IPS-NIHi7 (cell line): Measurements from ENCODE around the gene COX6A2.
"Not testable (repeated sequence)": the region's sequence is repeated elsewhere in the genome, so short reads cannot be mapped to it uniquely, and the experiment has no call there.

Experiments used
- DNase-seq: peaks from one replicate; pipeline ENCODE4 v3.0.0; 2012; ENCODE audit warnings: mixed read lengths; ENCODE audit errors: extremely low spot score

The COX6A2 gene

GRCh38 chr16:31438414-31438813 is 10.3 kb upstream of the COX6A2 start:
- no peak for DNase-seq

GRCh38 chr16:31436221-31437045 is 8.3 kb upstream of the COX6A2 start:
- no peak for DNase-seq

- DNase-seq, result peak; percentile 14
Observed at GRCh38 chr16:31435341-31436220, 7.4 kb upstream of the COX6A2 start.

GRCh38 chr16:31430380-31431052 is 2.4 kb upstream of the COX6A2 start:
- DNase-seq, result peak; percentile 22

DNA sequence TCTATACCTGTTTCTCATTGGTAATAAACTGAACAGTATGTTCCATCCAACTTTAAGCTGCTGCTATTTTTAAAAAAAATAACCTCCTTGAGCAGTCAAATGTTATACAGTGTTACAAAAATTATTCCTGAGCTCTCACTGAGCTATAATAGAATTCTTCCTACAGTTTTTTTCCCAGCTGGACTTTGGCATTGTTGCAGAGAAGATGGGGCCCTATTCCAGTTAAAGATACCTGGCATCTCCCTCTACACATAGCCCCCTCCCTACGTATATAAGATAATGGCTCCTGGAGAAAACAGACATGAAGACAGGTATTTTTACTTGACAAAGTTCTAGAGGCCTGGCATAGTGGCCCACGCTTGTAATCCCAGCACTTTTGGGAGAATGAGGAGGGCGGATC is 1.6 kb upstream of the COX6A2 start:
- DNase-seq, result no peak

- no peak for DNase-seq
Observed at GRCh38 chr16:31429314-31429713, 1.2 kb upstream of the COX6A2 start.

GRCh38 chr16:31428638-31429247 is 583 bp upstream of the COX6A2 start:
- DNase-seq, result no peak

GRCh38 chr16:31427441-31428278 is 500 bp downstream of the COX6A2 start:
- DNase-seq, result peak; percentile 62

DNA sequence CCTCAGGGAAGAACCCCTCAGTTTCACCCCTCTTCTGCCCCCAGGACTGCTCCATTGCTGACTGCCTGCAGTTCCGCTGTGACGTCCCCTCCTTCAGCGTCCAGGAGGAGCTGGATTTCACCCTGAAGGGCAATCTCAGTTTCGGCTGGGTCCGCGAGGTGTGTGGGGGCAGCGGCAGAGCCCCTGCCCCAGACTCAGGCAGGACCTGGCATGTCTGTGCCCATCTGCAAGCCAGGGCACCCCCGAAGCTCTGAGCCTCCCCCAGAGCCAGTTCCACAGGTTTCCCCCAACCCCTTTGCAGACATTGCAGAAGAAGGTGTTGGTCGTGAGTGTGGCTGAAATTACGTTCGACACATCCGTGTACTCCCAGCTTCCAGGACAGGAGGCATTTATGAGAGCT is 4.4 kb downstream of the COX6A2 start:
- no peak for DNase-seq

DNA sequence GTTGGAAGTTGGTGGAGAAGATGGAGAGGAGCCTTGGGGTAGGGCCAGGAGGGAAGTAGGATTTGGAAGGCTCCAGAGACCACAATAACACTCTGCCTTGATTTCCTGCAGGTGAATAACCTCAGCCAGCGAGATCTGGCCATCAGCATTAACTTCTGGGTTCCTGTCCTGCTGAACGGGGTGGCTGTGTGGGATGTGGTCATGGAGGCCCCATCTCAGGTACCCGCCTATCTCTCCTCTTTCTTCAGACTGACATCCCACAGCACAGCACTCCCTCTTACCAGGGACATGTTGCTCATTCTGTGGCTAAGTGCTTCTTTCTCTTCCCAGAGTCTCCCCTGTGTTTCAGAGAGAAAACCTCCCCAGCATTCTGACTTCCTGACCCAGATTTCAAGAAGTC is 4.9 kb downstream of the COX6A2 start:
- no peak for DNase-seq

DNA sequence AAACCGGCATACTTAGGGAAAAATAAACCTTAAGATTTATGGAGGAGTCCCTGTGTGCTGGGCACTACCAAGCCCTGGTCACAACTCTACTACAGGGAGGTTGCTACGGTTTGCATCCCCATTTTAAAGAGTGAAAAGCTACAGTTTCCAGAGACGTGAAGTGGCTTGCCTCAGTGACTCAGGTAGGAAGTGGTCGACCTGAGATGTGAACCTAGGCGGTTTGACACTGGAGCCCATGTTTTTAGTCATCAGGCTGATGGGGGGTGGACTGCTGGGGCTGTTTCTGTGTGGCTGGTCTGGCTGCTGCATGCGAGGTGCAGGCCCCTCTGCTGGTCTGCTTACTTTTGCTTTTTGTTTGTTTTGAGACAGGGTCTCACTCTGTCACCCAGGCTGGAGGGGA is 6.6 kb downstream of the COX6A2 start:
- no peak for DNase-seq

- DNase-seq, result no peak
Observed at GRCh38 chr16:31420037-31420436, 8.1 kb downstream of the COX6A2 start.

DNA sequence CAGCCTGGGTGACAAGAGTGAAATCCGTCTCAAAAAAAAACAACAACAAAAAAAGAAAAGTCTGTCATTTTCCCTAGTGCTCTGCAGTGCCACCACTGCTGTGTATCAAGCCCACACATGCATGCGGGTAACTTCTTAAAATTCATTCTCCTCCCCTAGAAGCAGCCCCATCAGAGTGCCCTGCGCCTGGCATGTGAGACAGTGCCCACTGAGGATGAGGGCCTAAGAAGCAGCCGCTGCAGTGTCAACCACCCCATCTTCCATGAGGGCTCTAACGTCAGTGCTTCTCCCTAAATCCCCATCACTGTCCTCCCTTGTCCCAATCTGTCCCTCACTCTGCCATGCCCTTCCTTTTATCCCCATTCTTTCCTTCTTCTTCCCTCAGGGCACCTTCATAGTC is 10.2 kb downstream of the COX6A2 start:
- no peak for DNase-seq

DNA sequence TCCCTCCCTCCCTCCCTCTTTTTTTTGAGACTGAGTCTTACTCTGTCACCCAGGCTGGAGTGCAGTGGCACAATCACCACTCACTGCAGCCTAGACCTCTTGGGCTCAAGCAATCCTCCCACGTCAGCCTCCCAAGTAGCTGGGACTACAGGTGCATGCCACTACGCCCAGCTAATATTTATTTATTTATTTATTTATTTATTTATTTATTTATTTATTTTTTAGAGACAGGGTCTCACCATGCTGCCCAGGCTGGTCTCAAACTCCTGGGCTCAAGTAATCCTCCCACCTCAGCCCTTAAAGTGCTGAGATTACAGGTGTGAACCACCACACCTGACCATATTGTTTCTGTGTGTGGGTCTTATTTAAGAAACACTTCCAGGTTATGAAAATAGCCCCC is 11.1 kb downstream of the COX6A2 start:
- not testable (repeated sequence) for DNase-seq

DNA sequence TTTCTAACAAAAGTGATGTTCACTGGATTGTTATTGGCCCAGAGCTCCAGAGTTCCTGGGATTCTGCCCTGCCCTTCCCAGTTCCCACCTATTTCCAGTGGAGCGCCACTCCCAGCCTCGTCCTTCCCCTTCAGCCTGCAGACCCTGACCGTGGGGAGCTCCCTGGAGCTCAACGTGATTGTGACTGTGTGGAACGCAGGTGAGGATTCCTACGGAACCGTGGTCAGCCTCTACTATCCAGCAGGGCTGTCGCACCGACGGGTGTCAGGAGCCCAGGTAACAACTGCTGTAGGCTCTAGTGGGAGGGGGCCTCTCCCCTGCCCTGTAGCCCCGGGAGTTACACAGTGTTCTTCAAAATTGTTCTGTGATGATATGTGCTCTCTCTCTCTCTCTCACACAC is 11.8 kb downstream of the COX6A2 start:
- no peak for DNase-seq

GRCh38 chr16:31414706-31415105 is 13.5 kb downstream of the COX6A2 start:
- no peak for DNase-seq

GRCh38 chr16:31413943-31414342 is 14.2 kb downstream of the COX6A2 start:
- no peak for DNase-seq

DNA sequence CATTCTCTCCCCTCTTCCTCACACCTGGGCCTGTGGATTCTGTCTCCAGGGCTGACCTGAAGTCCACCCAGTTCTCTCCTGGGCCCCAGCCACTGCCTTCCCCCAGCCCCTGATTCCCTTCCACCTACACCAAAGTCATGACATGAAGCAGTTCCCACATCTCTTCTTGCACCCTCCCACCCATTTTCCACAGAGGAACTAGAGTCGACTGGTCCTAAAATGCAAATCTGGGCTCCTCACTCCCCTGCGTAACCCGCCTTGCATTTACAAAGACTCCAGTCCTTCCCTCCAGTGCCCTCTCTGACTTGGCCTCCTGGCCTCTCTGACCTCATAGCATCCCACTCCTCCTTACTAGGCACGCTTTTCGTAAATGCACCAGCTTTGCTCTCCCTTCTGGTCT is 14.8 kb downstream of the COX6A2 start:
- no peak for DNase-seq

GRCh38 chr16:31412750-31413149 is 15.4 kb downstream of the COX6A2 start:
- DNase-seq, result no peak

DNA sequence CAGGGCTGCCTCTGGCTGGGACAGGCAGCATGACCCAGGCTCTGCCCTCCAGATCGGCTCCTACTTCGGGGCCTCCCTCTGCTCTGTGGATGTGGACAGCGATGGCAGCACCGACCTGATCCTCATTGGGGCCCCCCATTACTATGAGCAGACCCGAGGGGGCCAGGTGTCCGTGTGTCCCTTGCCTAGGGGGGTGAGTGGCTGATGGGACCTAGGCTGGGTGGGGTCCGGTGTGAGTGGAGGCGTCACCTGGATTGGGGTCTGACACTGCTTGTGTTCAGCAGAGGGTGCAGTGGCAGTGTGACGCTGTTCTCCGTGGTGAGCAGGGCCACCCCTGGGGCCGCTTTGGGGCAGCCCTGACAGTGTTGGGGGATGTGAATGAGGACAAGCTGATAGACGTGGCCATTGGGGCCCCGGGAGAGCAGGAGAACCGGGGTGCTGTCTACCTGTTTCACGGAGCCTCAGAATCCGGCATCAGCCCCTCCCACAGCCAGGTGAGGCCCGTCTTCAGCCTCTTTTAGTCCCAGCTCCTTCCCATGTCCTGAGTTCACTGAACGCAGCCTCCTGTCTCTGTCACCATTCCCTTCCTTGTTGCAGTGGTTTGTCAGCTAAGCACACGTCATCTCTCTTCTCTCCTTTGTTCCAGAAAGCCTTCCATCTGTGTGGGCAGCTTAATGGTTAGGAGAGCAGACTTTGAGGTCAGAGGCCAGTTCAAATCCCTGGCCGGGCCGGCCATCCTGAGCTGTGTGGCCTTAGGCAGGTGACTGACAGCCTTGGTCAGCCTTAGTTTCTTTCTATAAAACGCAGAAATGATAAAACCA is 16.9 kb downstream of the COX6A2 start:
- no peak for DNase-seq
